ENCODE results near the gene RSBN1.

Gene RSBN1

DNA sequence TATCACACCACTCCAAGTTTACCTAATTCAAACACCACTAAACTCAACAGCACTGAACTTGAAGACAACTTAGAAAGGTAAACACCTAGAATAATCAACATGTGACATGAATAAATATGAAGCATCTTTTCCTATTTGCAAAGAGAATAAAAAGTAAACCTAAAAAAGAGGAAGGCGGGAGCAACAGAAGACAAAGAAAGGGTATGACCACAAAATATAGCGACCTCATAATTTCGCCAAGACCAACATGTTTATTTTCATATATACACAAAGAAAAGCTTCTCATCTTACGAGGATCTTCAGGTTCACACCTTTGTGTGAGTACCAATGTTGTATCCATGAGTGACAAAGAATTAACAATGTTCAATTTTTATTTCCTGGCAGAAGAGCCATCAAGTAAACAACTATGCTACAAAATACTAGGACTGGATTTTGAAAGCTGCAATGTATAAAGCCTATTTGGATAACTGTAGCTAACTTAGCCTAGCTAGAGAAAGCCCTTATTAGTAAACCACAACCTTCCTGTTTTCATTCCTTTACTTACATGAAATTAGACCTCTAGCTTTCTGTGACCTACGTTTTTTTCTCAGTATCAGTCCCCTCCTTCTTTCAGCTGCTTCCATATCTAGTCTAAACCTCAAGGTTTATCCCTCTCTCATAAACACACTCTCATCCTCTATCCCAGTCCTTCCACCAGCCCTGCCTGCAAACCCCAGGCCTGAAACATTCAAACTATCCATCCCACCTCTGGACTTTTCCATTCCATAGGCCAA, 31.7 kb downstream of the RSBN1 start:
- no peak overlapping the region for H3K4me3 ChIP-seq (ENCODE audit: low read depth, low read length)
- no peak for TF ChIP-seq CTCF (IDR thresholded peaks at IDR 0.05; ENCODE audit: low read depth, low read length)

DNA sequence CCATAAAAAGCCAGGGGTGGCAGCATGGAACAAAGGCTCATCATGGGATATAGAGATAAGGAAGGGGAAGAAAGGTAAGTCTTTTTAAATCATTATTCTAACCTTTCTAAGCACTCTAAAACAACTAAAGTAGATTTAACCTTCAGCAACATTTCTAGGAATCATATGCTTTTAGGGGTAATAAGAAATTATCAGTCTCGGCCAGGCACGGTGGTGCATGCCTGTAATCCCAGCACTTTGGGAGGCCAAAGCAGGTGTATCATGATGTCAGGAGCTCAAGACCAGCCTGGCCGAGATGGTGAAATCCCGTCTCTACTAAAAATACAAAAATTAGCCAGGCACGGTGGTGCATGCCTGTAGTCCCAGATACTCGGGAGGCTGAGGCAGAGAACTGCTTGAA, 32.7 kb downstream of the RSBN1 start:
- no peak for TF ChIP-seq CTCF (IDR thresholded peaks at IDR 0.05; ENCODE audit: low read depth, low read length)
- H3K4me3 ChIP-seq (ENCODE audit: low read depth, low read length): no peak overlapping the region

GRCh38 chr1:113777561-113777960, 34.7 kb downstream of the RSBN1 start:
- no peak overlapping the region for H3K4me3 ChIP-seq (ENCODE audit: low read depth, low read length)
- TF ChIP-seq CTCF (IDR thresholded peaks at IDR 0.05; ENCODE audit: low read depth, low read length): no peak

- H3K4me3 ChIP-seq (ENCODE audit: low read depth, low read length): no peak overlapping the region
Observed at GRCh38 chr1:113770031-113770430, 42.2 kb downstream of the RSBN1 start.

GRCh38 chr1:113769601-113769970, 42.7 kb downstream of the RSBN1 start:
- no peak for TF ChIP-seq CTCF (IDR thresholded peaks at IDR 0.05; ENCODE audit: low read depth, low read length)
- no peak overlapping the region for H3K4me3 ChIP-seq (ENCODE audit: low read depth, low read length)

More at GRCh38 chr1:113770031-113770430, 42.2 kb downstream of the RSBN1 start:
- TF ChIP-seq CTCF (IDR thresholded peaks at IDR 0.05; ENCODE audit: low read depth, low read length): no peak

DNA sequence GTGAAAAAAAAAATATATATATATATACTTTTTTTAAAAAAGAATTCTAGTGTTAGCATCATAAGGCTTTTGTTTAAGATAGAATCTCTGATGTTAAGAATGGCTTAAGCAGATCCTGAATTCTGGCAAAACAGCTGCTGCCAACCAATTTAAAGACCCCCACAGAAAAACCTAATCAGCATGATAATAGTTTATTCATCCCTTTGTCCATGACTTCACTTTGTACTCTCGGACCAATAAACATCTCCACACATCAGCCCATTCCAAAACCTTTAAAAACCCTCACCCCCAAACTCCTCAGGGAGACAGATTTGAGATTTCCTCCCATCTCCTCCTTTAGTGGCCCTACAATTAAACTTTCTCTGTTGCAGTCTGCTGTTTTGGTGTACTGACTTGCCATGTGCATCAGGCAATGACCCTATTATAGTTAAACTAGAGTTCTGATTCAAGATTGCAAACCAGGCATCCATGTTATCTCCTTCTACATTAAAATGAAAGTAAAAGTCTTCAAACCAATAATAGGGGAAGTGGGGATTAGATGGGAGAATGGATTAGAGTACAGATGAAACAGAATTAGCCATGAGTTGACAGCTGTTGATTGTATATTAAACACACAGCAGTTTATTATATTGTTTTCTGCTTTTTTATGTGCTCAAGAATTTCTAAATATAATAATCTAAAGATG, 43.2 kb downstream of the RSBN1 start:
- TF ChIP-seq CTCF (IDR thresholded peaks at IDR 0.05; ENCODE audit: low read depth, low read length): no peak
- H3K4me3 ChIP-seq (ENCODE audit: low read depth, low read length): no peak overlapping the region
